Lung (tissue), 12 donors: ENCODE data around the gene LRRC8A. TPM values are rescaled to one million over a fixed set of nuclear protein-coding genes. Genes with fewer than 3 reads are reported as not detected.
A peak's percentile ranks its signal among the peaks of the same experiment; 100 is the strongest.

Source experiments
- ATAC-seq: fragments of 200-7000 bp; cut with Tn5 transposase; one replicate; pipeline ENCODE4 v1.9.1; 2020; ENCODE audit warnings: moderate number of reproducible peaks; ENCODE audit not compliant: insufficient read depth, low FRiP score
- DNase-seq, 3 donors: peaks; one replicate each; pipeline ENCODE4 v3.0.0-alpha.2; 2013 to 2017
- H3K27ac ChIP-seq, 2 donors: one replicate each; pipeline ENCODE4 v1.5.1; 2013; ENCODE audit warnings: mild to moderate bottlenecking in 2 of 2, moderate library complexity in 2 of 2, control low read depth in 1 of 2, inconsistent platforms in 1 of 2, low read depth in 1 of 2, low read length in 1 of 2
- H3K27me3 ChIP-seq, 3 donors: one replicate each; pipeline ENCODE4 v1.5.1; 2013; ENCODE audit warnings: low read length in 2 of 3; ENCODE audit not compliant: control insufficient read depth in 3 of 3, insufficient read depth in 3 of 3
- H3K36me3 ChIP-seq, 4 donors: one replicate each; pipeline ENCODE4 v1.5.1; 2013; ENCODE audit warnings: low read length in 4 of 4, mild to moderate bottlenecking in 1 of 4, moderate library complexity in 1 of 4; ENCODE audit not compliant: control insufficient read depth in 4 of 4, insufficient read depth in 4 of 4
- H3K4me1 ChIP-seq, 5 donors: one replicate each; pipeline ENCODE4 v1.5.1; 2013; ENCODE audit warnings: low read length in 5 of 5, mild to moderate bottlenecking in 2 of 5, moderate library complexity in 1 of 5; ENCODE audit not compliant: control insufficient read depth in 5 of 5, insufficient read depth in 5 of 5
- H3K4me3 ChIP-seq: one replicate; pipeline ENCODE4 v1.5.1; 2013; ENCODE audit warnings: mild to moderate bottlenecking, control low read depth, moderate library complexity
- H3K9ac ChIP-seq, 2 donors: one replicate each; pipeline ENCODE4 v1.5.1; 2013; ENCODE audit warnings: low read length in 2 of 2, control low read depth in 1 of 2; ENCODE audit not compliant: insufficient read depth in 1 of 2
- H3K9me3 ChIP-seq, 4 donors: one replicate each; pipeline ENCODE4 v1.5.1; 2013; ENCODE audit warnings: low read length in 3 of 4, mild to moderate bottlenecking in 1 of 4, moderate library complexity in 1 of 4; ENCODE audit not compliant: control insufficient read depth in 4 of 4, insufficient read depth in 3 of 4
- WGBS, 2 donors: extraction: QIAGEN DNeasy Blood & Tissue Kit; methylation state at CpG; one replicate each; pipeline ENCODE4 v1.1.7; 2013; 5-methylcytosine and 5-hydroxymethylcytosine counted together
- polyA plus RNA-seq, 2 donors: library from polyadenylated mRNA; stranded (reverse); fragments of 200-250 nt; gene quantifications; one replicate each; pipeline ENCODE4 v1.2.1, GENCODE V29; 2013
- total RNA-seq, 2 donors: library from RNA; depleted of rRNA in 1 of 2; stranded (reverse); fragments of >200 nt in 1 of 2; gene quantifications; one replicate each; pipeline ENCODE4 v1.2.1, GENCODE V29; 2014 to 2021
- TF ChIP-seq, protein P1 (sequence below): IDR thresholded peaks from 2 replicates; pipeline ENCODE4 v1.5.1; 2012; ENCODE audit warnings: mild to moderate bottlenecking; ENCODE audit errors: control extremely low read depth, extremely low read depth
- donor health status: control.
- donor health status: control.
- donor health status: Bipolar disorder and iron deficiency.
- donor health status: healthy.
- donor health status: DM: yes; HTN: yes; CAD: no.

LRRC8A gene
- total and polyA plus RNA-seq, 4 donors, result 26.6 to 66.9 (median 45.6) TPM

DNA sequence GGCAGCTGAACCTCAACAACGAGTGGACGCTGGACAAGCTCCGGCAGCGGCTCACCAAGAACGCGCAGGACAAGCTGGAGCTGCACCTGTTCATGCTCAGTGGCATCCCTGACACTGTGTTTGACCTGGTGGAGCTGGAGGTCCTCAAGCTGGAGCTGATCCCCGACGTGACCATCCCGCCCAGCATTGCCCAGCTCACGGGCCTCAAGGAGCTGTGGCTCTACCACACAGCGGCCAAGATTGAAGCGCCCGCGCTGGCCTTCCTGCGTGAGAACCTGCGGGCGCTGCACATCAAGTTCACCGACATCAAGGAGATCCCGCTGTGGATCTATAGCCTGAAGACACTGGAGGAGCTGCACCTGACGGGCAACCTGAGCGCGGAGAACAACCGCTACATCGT is 26.4 kb downstream of the LRRC8A start:
- TF ChIP-seq, protein P1, sequence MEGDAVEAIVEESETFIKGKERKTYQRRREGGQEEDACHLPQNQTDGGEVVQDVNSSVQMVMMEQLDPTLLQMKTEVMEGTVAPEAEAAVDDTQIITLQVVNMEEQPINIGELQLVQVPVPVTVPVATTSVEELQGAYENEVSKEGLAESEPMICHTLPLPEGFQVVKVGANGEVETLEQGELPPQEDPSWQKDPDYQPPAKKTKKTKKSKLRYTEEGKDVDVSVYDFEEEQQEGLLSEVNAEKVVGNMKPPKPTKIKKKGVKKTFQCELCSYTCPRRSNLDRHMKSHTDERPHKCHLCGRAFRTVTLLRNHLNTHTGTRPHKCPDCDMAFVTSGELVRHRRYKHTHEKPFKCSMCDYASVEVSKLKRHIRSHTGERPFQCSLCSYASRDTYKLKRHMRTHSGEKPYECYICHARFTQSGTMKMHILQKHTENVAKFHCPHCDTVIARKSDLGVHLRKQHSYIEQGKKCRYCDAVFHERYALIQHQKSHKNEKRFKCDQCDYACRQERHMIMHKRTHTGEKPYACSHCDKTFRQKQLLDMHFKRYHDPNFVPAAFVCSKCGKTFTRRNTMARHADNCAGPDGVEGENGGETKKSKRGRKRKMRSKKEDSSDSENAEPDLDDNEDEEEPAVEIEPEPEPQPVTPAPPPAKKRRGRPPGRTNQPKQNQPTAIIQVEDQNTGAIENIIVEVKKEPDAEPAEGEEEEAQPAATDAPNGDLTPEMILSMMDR, result no peak
- ATAC-seq (no peak), DNase-seq (no peak)
- no peak overlapping the region for H3K27ac ChIP-seq
- no peaks in the 10 kb centered on the region for H3K27me3 ChIP-seq
- peaks cover 16 to 42% (median 20%) of the 10 kb centered on the region in 5 donors for H3K4me1 ChIP-seq
- H3K9me3 ChIP-seq, result no peaks in the 10 kb centered on the region
- no peak overlapping the region for H3K9ac ChIP-seq
- H3K36me3 ChIP-seq, result peaks cover 17 to 35% (median 24%) of the 10 kb centered on the region in 4 donors
- 98% methylated on average over 24 of the region's 24 CpGs for WGBS, 2 donors
- no peak overlapping the region for H3K4me3 ChIP-seq

DNA sequence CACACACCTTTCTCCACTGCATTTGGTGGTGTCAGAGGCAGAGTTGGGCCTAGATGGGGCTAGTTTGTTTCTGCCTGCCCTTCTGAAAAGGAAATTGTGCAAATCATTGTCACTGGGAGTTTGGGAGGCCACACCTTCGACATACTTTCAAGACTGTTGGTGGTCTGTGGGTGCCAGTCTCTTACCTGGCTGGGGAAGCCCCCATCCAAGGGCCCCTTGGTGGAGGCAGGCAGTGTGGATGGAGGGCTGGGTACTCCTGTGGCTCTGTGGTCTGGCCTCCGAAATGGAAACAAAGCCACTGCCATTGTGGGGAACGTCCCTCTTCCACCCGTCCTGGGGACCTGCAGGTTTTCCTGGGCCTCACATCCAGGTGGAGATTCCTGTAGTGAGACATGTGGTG is 27.9 kb downstream of the LRRC8A start:
- WGBS, 2 donors, result 71 to 86% methylated on average over 4 of the region's 4 CpGs
- no peak overlapping the region for H3K4me3 ChIP-seq
- H3K27ac ChIP-seq, result peak overlapping the region in 1 of 2 donors; percentile 48
- H3K4me1 ChIP-seq, result peaks cover 16 to 54% (median 24%) of the 10 kb centered on the region in 5 donors
- no peak overlapping the region for H3K9ac ChIP-seq
- H3K27me3 ChIP-seq, result no peaks in the 10 kb centered on the region
- ATAC-seq (no peak), DNase-seq (peak in 1 of 3 donors; percentile 4)
- TF ChIP-seq, protein P1, result no peak
- H3K36me3 ChIP-seq, result peaks cover 17 to 35% (median 24%) of the 10 kb centered on the region in 4 donors
- no peaks in the 10 kb centered on the region for H3K9me3 ChIP-seq

DNA sequence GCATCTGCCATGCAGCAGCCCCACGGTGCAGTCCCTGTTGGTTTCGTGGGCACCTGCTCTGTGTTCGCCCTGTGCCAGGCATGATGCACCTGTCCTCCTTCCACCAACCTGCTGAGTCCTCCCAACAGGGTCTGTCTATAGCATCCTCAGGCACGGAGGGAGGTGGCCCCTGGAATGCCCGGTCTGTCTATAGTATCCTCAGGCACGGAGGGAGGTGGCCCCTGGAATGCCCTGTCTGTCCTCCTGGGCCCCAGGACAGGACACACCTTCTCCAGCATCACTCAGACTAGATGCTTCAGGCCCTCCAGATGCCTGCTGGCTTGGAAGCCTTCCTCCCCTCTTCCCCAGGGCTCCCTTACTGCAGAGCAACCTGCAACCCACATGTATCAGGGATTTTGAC is 29.0 kb downstream of the LRRC8A start:
- H3K4me1 ChIP-seq, result peaks cover 16 to 59% (median 24%) of the 10 kb centered on the region in 5 donors

More for the DNA sequence above, 29.0 kb downstream of the LRRC8A start:
- Histone ChIP-seq H3K4me3 (no peak overlapping the region), H3K9ac (peak overlapping the region in 1 of 2 donors; percentile 3), H3K27ac (peak overlapping the region; percentile 74 to 90), H3K27me3 (no peaks in the 10 kb centered on the region), H3K9me3 (no peaks in the 10 kb centered on the region), H3K36me3 (peaks cover 17 to 37% (median 27%) of the 10 kb centered on the region in 4 donors)
- WGBS, 2 donors, result 75 to 82% methylated on average over 6 of the region's 6 CpGs
- TF ChIP-seq, protein P1, result no peak
- DNase-seq (peak in 1 of 3 donors; percentile 8), ATAC-seq (no peak)
